GM11168 (cell line): Measurements from ENCODE around the gene TIAM1.

Experiments used
- in situ Hi-C: fragments of 300-500 bp; cut with MboI; formaldehyde crosslinking; loops from one replicate; pipeline ENCODE4 v1.12.0; 2022; ENCODE audit warnings: low sequenced_read_pairs; ENCODE audit not compliant: unreplicated experiment

The TIAM1 gene

GRCh38 chr21:31221043-31221442, 123.0 kb downstream of the TIAM1 start:
- in situ Hi-C loops, result no loop called here

- in situ Hi-C loops, result no loop called here
Measured at GRCh38 chr21:31220575-31220974, 123.5 kb downstream of the TIAM1 start.

GRCh38 chr21:31218830-31219608, 125.0 kb downstream of the TIAM1 start:
- in situ Hi-C loops, result loop anchor here (10.0 kb wide), 1 partner anchor 126 kb away; the partner anchor contains the start of gene TIAM1

GRCh38 chr21:31216206-31216605, 127.9 kb downstream of the TIAM1 start:
- in situ Hi-C loops, result loop anchor here (10.0 kb wide), 1 partner anchor 129 kb away; the partner anchor contains the start of gene TIAM1

GRCh38 chr21:31213787-31214186, 130.3 kb downstream of the TIAM1 start:
- in situ Hi-C loops, result loop anchor here (10.0 kb wide), 1 partner anchor 131 kb away; the partner anchor contains the start of gene TIAM1

- in situ Hi-C loops, result loop anchor here (10.0 kb wide), 1 partner anchor 133 kb away; the partner anchor contains the start of gene TIAM1
Measured at GRCh38 chr21:31211836-31212235, 132.2 kb downstream of the TIAM1 start.

GRCh38 chr21:31205412-31205811, 138.6 kb downstream of the TIAM1 start:
- in situ Hi-C loops, result no loop called here

GRCh38 chr21:31204801-31205200, 139.3 kb downstream of the TIAM1 start:
- in situ Hi-C loops, result loop anchor here (5.0 kb wide), 1 partner anchor 392 kb away; no protein-coding TSS in a partner anchor

GRCh38 chr21:31203431-31204054, 140.5 kb downstream of the TIAM1 start:
- in situ Hi-C loops, result loop anchor here (5.0 kb wide), 1 partner anchor 394 kb away; no protein-coding TSS in a partner anchor

- in situ Hi-C loops, result loop anchor here (5.0 kb wide), 1 partner anchor 396 kb away; no protein-coding TSS in a partner anchor
Measured at GRCh38 chr21:31201548-31201947, 142.5 kb downstream of the TIAM1 start.

GRCh38 chr21:31201144-31201543, 142.9 kb downstream of the TIAM1 start:
- in situ Hi-C loops, result loop anchor here (5.0 kb wide), 1 partner anchor 396 kb away; no protein-coding TSS in a partner anchor

- in situ Hi-C loops, result no loop called here
Measured at GRCh38 chr21:31198575-31198974, 145.5 kb downstream of the TIAM1 start.

GRCh38 chr21:31196724-31197123, 147.3 kb downstream of the TIAM1 start:
- in situ Hi-C loops, result no loop called here

GRCh38 chr21:31195334-31196015, 148.6 kb downstream of the TIAM1 start:
- in situ Hi-C loops, result no loop called here

GRCh38 chr21:31194510-31195293, 149.4 kb downstream of the TIAM1 start:
- in situ Hi-C loops, result no loop called here

GRCh38 chr21:31193761-31194160, 150.3 kb downstream of the TIAM1 start:
- in situ Hi-C loops, result no loop called here

- in situ Hi-C loops, result no loop called here
Measured at GRCh38 chr21:31191553-31191952, 152.5 kb downstream of the TIAM1 start.

- in situ Hi-C loops, result no loop called here
Measured at GRCh38 chr21:31190516-31190915, 153.5 kb downstream of the TIAM1 start.

GRCh38 chr21:31187499-31187898, 156.6 kb downstream of the TIAM1 start:
- in situ Hi-C loops, result loop anchor here (10.0 kb wide), 1 partner anchor 83 kb away; no protein-coding TSS in a partner anchor

- in situ Hi-C loops, result loop anchor here (10.0 kb wide), 1 partner anchor 82 kb away; no protein-coding TSS in a partner anchor
Measured at GRCh38 chr21:31186916-31187315, 157.1 kb downstream of the TIAM1 start.
